Keratinocyte (primary cell): ENCODE data around the gene SYNE4.
A peak's percentile ranks its signal among the peaks of the same experiment; 100 is the strongest.

ENCODE experiments used
- CTCF ChIP-seq, 3 experiments: IDR thresholded peaks in 1 of 3; conservative IDR thresholded peaks in 1 of 3; optimal IDR thresholded peaks in 1 of 3; 2 replicates in 2 of 3; 3 replicates in 1 of 3; pipeline versions ENCODE3 to v1.5.1; 2011; ENCODE audit warnings: low read length in 3 of 3, mild to moderate bottlenecking in 3 of 3, moderate library complexity in 2 of 3, control low read depth in 1 of 3, inconsistent platforms in 1 of 3; ENCODE audit not compliant: insufficient read depth in 2 of 3; ENCODE audit errors: extremely low read depth in 1 of 3
- EZH2 ChIP-seq: IDR thresholded peaks from one replicate; pipeline ENCODE4 v1.6.1; 2012; ENCODE audit warnings: inconsistent platforms, mild to moderate bottlenecking, low read length, moderate library complexity

DNA sequence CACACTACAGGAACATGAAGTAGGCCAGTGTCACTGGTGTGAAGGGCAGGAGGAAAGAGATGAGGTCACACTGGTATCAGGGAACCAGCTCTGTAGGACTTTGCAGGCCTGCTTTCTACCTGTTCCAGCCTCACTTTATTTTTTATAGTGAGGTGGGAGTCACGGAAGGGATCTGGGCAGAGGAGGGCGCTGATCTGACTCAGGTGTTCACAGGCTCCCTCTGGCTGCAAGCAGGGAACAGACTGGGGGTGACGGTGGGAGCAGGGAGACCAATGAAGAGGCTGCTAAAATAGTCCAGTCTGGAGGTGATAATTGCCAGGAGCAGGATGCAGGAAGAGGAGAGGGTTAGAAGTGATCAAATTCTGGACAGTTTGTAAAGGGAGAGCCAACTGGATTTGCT is 42.6 kb upstream of the SYNE4 start:
- peak; percentile 15 to 53 (median 37) for TF ChIP-seq CTCF (optimal IDR thresholded peaks at IDR 0.05 in 1 of 3, IDR thresholded peaks at IDR 0.05 in 1 of 3, conservative IDR thresholded peaks at IDR 0.05 in 1 of 3; ENCODE audit: extremely low read depth in 1 of 3, insufficient read depth in 2 of 3, low read length in 3 of 3)
- TF ChIP-seq EZH2: no peak
